Activated CD4-positive, alpha-beta T cell treated with anti-CD3 and anti-CD28 coated beads for 1 hour (primary cell): ENCODE data around the gene ARL4D.
"Not testable (repeated sequence)": the region's sequence is repeated elsewhere in the genome, so short reads cannot be mapped to it uniquely, and the experiment has no call there.

ENCODE experiments used
- DNase-seq: peaks from one replicate; pipeline ENCODE4 v3.0.0-alpha.2; 2020

Gene ARL4D

DNA sequence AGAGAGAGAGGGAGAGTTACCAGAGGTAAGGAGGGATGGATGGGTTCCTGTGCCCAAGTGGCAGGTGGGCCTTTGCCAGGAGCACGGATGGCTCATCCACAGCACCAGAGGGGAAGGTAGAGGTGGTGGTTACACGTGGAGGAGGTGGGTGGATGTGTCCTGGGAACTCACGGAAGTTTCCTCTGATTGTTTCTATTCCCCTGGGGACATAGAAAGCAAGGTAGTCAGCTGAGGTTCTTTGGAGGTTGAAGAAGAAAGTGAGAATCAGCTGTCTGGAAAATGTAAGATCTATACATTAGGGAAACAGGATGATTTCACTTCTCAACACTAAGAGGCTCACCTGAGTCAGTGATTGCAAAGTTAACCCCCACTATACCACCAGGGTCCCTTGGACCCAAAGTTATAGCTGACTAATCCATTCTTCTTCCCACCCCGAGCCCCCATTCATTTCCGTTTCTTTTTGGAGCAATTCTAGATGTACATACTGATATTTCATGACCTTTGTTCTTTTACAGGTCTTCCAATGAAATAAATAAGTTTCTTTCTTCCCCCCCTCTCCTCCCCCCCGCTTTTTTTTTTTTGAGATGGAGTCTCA, 27.5 kb upstream of the ARL4D start:
- no peak for DNase-seq

DNA sequence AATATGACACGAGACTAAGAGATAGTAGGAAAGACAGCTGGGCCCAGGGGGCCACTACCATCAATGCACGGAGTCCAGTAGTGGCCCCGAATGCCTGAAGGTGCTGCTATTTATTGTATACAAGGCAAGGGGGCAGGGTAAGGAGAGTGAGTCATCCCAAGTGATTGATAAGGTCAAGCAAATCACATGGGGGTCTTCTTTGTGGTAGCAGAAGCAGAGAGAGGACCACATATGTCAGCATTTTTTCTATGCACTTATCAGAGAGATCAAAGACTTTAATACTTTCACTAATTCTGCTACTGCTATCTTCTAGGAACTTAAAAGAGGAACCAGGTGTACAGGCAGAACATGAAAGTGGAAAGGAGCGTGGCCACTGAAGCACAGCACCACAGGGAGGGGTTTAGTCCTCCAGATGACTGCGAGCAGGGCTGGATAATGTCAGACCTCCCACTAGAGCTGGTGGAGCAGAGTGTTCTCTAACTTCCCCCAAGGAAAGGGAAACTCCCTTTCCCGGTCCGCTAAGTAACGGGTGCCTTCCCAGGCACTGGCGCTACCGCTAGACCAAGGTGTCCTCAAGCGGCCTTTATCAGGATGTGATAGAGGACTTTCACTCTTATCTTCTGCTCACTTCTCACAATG, 26.4 kb upstream of the ARL4D start:
- DNase-seq, result no peak

DNA sequence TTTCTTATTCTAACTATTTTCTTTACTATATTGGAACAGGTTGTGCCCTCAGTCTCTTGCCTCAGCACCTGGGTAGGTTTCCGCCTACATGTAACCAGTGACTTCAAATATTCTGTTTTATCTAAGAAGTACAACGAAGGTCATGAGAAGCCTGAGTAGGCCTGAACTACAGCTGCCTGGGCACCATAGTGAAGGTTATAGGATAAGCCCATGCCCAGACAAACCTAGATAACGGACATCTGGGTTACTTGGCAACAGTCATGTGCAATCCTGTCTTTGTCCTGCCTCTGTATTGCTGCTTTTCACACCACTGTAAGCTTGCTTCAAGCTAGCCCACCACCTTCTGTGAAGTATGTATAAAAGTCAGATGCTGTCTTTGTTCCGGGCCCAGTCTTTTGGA, 25.4 kb upstream of the ARL4D start:
- no peak for DNase-seq

DNA sequence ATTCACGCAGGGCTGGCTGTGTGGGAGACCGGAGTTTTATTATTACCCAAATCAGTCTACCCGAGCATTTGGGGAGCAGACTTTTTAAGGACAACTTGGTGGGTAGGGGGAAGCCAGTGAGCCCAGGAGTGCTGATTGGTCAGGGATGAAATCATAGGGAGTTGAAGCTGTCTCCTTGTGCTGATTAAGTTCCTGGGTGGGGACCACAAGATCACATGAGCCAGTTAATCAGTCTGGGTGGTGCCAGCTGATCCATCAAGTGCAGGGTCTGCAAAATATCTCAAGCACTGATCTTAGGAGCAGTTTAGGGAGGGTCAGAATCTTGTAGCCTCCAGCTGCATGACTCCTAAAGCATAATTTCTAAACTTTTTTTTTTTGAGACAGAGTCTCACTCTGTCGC, 22.9 kb upstream of the ARL4D start:
- DNase-seq, result not testable (repeated sequence)

DNA sequence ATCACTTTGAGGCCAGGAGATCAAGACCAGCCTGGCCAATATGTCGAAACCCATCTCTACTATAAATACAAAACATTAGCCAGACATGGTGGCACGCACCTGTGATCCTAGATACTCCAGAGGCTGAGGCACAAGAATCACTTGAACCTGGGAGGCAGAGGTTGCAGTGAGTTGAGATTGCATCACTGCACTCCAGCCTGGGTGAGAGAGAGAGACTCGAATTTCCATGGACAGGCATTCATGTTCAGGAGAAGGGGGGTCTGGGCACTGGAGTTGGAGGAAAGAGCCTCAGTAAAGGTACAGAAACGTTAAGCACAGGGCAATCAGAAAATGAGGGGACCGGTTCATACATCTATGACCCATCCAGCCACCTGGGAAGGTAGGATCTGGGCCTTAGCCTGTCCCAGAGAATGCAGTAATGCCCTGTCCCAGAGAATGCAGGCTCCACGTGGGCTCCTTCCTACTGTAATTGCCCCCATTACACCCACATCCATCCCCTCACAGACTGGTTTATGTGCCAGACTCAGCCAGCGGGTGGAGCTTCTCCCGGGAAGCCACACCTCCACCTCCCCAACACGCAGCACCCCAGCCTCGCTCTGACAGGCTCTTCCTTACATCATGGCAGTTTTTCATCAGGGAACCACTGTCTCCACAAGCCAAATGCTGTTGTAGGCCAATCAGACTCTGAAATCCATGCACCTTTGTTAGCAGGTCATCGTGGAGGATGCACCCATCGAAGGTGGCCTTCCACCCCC, 21.6 kb upstream of the ARL4D start:
- DNase-seq, result no peak

DNA sequence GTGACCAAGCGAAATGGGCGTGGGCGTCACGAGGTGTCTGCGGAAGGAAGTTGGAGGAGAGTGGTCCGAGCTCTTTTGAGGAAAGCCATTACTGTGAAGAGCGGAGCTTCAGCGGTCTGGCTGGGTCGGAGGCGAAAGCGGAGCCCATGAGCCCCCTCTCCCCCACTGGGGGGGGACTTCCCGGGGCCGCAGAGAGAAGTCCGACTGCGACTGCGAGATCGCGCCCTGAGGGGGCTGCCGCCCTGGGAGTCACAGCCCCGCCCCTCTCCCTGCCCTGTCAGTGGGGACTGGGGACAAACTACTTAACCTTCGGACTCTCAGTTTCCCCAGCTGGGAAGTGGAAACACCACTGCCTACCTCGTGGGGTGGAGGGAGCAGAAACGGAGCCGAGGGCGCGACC, 20.0 kb upstream of the ARL4D start:
- DNase-seq, result no peak

DNA sequence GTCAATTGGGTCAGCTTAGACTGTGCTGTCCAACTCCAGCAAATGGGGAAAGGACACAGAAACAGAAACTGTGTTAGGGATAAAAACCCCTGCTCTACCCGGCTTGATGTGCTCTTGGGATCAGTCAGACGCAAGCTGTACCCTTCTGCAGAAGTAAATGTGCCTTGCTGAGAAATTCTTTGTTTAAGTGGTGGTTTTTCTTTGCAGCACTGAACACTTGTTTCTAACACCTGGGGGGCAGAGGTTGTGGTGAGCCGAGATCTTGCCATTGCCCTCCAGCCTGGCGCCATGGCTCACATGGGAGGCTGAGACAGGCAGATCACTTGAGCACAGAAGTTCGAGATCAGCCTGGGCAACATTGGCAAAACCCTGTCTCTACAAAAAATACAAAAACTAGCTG, 18.5 kb upstream of the ARL4D start:
- no peak for DNase-seq

DNA sequence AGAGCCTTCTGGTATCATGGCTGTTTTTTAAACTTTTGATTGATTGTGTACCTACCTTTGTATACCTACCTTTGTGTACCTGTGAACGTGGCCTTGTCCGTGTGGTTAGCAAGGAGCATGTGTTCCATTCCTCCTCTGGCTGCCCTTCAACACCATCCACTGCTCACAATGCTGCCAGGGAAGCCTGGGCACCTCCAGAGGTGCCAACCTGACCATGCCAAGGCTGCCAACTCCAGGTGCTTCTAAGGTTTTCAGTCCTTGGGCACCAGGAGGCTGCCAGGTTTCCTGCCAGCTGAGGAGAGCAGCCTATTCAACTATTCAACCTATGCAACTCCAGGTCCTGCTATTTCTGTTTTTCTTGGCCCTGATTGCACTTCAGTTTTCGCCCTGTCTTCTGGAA, 17.6 kb upstream of the ARL4D start:
- DNase-seq, result no peak

DNA sequence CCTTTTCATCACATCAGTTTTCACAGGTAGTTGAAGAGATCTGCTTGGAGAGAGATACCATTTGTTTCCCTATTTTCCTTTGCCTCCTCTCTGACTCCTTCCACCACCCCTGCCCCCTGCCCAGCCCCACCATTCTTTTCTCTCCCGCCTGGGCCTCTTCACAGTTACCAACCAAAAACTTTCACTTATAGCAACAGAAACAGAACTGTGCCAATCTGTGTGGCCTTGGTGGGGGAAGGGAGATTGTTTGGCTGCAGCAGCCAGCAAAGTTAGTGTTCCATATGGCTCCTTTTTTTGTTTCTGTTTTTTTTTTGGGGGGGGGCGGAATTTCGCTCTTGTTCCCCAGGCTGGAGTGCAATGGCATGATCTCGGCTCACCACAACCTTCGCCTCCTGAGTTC, 17.2 kb upstream of the ARL4D start:
- DNase-seq, result no peak

DNA sequence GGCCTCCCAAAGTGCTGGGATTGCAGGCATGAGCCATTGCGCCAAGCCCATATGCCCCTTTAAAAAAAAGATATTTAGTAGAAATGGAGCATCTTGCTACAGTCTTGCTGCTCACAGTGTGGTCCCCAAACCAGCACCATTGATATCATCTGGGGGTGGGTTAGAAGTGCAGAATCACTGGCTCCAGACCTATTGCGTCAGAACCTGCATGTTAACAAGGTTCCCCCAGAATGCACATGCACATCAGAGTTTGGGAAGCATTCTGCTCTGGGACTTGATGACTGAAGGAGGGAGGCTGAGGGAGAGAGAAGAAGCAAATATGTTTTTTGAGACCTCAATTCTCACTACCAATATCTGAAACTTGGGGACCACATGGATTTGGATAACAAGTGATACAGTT, 16.0 kb upstream of the ARL4D start:
- no peak for DNase-seq

DNA sequence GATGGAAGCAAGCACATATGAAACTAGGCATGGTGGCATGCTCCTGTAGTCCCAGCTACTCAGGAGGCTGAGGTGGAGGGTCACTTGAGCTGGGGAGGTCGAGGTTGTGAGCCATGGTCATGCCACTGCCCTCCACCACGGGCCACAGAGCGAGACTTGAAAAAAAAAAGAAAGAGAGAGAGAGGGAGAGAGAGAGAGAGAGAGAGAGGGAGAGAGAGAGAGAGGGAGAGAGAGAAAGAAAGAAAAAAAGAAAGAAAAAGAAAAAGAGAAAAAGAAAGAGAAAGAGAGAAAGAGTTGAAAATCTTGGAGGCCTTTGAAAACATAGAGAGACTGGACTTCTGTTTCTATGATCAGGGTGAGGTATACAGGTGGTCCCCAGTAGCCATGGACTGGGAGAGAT, 15.4 kb upstream of the ARL4D start:
- no peak for DNase-seq

DNA sequence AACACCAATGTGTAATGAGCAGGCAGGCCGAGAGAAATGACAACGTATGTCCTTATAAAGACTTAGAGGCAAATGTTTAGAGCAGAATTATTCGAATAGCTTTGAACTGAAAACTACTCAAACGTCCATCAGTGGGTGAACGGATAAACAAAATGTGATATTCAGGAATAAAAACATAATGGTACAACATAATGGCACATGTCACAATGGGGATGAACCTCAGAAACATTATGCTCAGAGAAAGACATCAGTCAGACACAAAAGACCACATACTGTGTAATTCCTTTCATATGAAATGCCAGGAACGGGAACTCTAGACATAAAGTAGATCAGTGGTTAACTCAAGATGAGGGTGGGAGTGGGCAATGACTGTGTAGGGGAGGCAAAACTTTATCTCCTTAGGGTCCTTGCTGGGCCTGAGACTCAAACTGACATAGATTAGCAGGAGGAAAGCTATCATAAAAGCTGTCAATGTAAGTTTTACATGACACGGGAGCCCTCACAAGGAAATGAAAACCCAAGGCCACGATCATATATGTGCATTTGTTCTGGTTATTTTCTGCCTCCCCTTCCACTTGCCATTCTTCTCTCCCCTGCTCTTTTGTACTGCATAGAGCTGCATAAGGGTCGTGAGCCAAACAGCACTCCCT, 14.8 kb upstream of the ARL4D start:
- no peak for DNase-seq

DNA sequence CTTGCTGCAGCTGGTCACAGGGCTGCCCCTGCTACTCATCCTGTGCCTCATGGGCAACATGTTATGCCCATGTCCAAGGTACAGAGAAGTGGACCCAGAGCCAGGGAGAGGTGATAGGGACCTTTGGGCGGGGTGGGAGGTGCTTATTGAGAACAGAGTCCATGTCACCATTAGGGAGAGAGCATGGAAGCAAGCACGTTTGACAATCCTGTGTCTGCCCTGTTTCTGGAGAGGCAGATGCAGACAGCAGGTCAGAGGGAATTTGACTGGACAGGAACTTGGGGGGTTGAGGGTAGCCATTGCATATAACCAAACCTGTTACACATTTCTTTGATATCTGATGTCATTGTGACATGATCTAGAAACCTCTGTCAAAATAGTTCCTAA, 14.3 kb upstream of the ARL4D start:
- DNase-seq, result no peak

DNA sequence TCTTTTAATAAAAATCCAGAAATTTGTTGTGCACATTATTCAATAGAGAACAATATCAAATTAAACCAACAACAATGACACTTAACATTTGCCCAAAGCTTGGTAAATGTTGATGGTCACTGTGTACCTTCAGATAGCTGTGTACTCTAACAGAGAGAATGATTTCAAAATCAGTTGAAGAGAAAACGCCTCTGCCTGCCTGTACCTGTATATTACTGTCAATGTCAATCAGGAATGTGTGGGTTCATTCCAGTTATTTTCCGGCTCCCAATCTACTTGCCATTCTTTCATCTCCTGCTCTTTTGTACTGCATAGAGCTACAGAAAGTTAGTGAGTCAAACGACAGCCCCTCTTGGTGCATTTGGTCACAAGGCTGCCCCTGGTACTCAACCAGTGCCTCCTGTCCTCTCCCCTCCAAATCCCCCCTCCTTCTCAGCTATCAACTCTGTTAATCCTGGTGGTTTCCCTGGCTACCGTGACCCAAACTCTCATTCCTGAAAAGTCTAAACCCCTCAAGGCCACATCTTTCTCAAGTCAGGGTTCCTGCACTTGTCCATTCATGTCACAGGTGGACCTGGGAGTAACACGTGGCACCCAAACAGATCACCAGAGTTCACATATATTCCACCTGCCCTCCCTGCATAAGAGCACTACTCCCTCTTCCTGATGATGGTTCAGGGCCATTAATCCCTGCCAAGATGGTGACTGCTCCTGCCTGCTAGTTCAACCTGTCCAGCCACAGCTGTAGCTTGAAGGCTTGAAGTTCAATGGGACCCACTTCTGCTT, 13.6 kb upstream of the ARL4D start:
- no peak for DNase-seq

DNA sequence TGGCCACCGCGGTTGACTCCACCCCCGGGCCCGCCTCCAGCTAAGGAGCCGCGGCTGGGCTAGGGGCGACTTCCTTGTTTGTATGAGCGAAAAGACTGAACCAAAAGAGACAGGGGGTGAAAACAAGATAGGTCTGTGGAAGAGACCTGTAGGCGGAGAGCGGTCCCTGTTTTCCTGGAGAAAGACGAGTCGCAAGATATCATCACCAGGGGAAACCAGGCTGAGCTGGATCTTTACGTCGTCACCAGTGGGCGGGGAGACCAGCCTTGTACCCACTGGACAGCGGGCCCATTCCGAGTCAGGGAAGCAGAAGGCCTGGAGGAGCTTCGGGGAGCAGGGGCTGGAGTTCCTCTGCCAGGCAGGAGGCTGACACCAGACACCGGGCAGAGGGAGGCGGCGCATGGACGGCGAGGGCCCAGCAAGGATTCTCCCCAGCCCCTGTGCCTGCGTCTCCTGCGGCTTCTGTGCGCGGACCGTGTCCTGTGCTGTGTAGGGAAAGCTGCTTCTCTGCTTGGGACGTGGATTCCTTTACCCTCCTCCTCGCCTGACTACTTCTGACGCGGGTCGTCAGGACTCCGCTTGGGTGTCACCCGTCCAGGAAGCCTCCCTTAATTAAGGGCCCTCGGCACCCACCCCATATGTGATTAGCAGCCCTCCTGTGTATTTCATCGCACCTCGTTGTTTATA, 10.3 kb upstream of the ARL4D start:
- peak; percentile 80 for DNase-seq

DNA sequence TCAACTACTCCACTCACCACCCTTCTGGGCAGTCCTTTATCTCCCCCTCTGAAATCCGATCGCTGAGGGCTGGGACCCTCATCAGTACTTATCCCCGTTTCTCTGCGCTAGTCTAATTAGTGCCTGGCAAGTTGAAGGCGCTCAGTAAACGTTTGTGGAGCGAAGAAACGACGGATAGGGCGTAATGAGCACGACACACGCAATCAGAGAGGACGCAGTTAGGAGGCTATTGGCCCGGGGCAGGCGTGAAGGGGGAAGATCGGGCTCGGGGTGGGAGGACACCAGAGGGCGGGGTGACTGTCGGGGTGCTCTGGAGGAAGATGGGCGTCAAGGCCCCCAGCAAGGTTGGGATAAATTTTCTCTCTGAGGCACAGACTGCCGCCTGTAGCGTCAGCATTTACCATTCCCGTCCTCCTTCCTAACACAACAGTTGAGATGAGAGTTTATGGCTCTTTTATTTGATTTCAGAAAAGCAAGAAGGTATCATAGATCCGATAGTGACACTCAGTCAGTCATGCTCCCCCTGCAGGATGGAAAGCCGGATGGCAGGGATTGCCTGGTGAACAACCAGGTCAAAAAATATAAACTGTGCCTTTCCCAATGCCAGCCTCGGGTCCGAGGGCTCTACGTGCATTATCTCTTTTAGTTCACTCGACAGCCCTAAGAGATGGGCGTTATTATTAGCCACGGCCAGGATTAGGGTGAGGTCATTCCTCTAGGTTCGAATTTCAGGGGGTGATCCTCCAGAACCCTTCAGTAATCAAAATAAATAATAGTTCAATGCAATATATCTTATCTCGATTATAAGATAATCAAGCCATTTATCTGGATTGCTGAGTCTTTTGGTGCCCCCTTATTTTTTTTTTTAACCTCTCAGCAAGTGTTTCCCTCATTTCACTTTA, 9.5 kb upstream of the ARL4D start:
- DNase-seq, result peak; percentile 66

DNA sequence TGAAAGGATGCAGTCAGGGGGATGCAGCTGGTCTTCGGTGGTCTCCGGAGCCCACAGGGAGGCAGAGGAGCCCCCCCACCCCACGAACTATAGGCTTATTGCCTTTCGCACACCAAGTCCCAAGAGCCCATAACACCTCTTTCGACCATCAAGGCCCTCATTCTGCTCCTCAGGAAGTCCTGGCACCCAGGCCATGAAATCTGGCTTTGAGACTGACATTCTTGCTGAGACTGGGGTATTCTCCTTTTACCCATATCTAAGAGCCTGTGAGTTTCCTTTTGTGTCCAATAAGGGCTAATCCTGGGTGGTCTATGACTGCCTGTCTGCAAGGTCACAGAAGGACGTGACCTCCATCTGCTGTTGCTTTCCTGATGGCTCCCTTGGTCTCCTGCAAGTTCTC, 6.4 kb upstream of the ARL4D start:
- no peak for DNase-seq

DNA sequence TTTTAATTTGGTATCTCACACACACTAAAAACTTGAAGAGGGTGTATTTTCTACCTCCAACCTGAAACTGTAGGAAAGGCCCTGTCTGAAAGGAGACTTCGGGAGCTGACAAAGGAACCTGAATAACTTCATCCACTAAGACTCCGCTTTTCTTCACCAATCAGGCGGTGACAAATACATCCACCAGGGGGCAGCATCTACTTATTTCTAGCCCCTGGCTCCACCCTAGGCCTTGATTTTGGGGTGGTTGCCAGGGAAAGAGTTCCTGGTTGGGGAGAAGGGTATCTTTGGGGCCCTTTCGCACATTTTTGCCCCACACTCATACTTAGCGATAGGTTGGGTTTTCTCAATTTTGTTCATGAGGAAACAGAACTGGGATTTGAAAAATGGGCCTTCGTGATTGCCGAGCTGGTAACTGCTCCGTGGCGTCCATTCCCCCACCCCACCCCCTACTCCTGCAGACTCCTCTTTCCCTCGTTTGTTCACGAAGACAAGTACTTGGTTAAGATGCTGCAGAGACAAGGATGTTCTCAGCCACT, 4.8 kb upstream of the ARL4D start:
- DNase-seq, result peak; percentile 78

DNA sequence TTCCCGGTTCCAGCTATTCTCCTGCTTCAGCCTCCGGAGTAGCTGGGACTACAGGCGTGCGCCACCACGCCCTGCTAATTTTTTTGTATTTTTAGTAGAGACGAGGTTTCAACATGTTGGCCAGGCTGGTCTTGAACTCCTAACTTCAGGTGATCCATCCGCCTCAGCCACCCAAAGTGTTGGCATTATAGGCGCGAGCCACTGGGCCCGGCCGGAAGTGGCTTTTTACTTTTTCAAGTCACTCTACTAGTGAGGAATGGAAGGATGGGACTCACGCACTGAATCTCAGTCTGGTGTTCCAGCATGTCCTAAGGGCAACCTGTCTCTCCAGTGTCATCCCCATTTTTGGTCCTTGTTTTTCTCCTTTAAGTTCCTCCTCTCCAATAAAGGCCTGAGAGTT, 4.1 kb upstream of the ARL4D start:
- not testable (repeated sequence) for DNase-seq

DNA sequence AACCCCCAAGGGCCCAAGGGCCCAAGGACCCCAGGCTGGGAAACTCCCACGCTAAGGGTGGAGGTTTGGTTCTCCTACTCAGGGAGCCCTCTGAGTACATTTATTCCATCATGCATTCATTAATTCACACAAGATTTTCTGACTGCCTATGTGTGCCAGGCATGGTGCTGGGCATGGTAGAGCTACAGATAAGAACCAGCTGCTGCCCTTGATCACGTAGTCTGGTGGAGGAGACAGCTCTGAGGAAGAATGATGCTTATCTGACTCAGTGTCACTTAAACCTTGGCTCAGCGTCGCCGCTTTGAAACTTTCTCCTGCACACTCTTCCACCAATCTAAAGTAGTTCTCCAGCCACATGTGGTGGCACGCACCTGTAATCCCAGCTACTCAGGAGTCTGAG, 3.6 kb upstream of the ARL4D start:
- DNase-seq, result no peak

DNA sequence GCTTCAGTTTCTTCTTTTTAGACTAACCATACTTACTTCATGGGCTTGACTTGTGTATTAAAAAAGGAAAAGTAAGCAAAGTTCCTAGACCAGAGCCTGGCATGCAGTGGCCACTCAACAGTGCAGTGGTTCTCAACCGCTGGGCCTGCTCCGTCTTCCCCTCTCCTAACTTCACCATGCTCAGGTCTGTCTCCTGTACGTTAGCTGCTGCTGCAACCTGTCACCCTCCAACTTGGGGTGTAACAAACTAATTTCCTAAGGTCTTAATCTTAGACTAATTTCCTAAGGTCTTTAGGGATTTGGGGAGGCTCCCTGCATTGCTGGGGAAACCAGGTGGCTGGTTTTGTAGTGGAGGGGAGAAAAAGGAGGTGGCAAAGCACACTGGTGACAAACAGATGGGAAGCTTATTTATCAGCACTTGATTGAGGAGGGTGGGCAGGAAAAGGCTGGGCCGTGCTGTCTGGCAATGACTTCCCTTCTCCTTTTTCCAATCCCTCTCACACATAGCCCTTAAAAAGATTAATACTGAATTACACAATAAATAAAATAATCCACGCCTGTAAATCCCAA, 2.2 kb upstream of the ARL4D start:
- no peak for DNase-seq
